Measurements from ENCODE around the gene TCP11X2. TPM values are rescaled to one million over a fixed set of nuclear protein-coding genes. Genes with fewer than 3 reads are reported as not detected.
"Not testable (repeated sequence)": the region's sequence is repeated elsewhere in the genome, so short reads cannot be mapped to it uniquely, and the experiment has no call there.

The TCP11X2 gene
- total RNA-seq (not detected), polyA plus RNA-seq (not detected)

DNA sequence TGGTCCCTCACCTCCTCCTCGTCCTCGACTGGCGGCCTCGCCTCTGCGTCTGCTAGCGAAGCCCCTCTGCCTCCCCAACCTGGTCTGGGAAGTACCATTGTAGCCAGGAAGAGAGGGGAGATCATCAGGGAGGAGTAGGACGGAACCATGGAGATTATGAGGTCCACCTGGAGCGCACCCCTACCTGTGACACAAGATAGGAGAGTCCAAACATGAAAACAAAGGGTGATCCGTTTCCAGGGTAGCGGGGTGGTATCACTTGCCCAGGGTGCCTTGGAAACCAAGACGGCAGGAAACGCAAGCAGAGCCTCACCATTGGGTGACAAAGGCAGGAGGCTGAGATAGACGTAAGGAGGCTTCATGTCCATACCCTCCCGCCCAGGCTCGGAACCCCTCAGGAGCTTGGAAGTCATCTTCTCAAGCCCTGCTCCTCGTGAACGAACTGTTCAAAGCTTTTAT, at the start of gene TCP11X2:
Gene TCP11X2 (minus strand): TSS at position 51 of the 459 bp plus-strand sequence.
- WGBS = 36% methylated on average over 7 of the region's 17 CpGs
- H3K4me1 ChIP-seq (ENCODE audit: insufficient read depth); DNase-seq (ENCODE audit: extremely low spot score); H3K4me3 ChIP-seq (ENCODE audit: low read depth, low read length); H3K36me3 ChIP-seq (ENCODE audit: insufficient read depth); H3K27ac ChIP-seq (ENCODE audit: low read depth): not testable (repeated sequence)

DNA sequence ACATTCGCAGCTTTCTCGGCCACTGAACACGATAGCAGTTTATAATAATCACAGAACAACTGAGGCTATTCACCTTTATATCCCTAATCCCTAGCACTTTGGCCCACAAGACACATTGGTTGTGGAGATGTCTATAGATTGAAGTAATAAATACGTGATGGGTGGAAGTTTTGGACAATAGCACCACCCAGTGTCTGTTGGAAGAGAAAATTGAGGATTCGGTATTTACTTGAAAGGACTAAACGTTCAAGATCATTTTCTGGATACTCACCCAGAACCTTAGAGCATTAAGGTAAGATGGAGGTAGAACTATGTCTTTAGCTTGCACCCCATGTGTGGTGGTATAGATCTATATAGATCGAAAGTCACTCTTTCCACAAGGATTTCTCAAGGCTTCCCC, 45.7 kb upstream of the TCP11X2 start:
- H3K36me3 ChIP-seq (ENCODE audit: insufficient read depth) = no peaks in the 10 kb centered on the region
- WGBS = 37% methylated on average over 7 of the region's 7 CpGs
- no peak overlapping the region for H3K27ac ChIP-seq (ENCODE audit: low read depth)
- no peak overlapping the region for H3K4me3 ChIP-seq (ENCODE audit: low read depth, low read length)
- no peaks in the 10 kb centered on the region for H3K4me1 ChIP-seq (ENCODE audit: insufficient read depth)
- no peak for DNase-seq (ENCODE audit: extremely low spot score)

DNA sequence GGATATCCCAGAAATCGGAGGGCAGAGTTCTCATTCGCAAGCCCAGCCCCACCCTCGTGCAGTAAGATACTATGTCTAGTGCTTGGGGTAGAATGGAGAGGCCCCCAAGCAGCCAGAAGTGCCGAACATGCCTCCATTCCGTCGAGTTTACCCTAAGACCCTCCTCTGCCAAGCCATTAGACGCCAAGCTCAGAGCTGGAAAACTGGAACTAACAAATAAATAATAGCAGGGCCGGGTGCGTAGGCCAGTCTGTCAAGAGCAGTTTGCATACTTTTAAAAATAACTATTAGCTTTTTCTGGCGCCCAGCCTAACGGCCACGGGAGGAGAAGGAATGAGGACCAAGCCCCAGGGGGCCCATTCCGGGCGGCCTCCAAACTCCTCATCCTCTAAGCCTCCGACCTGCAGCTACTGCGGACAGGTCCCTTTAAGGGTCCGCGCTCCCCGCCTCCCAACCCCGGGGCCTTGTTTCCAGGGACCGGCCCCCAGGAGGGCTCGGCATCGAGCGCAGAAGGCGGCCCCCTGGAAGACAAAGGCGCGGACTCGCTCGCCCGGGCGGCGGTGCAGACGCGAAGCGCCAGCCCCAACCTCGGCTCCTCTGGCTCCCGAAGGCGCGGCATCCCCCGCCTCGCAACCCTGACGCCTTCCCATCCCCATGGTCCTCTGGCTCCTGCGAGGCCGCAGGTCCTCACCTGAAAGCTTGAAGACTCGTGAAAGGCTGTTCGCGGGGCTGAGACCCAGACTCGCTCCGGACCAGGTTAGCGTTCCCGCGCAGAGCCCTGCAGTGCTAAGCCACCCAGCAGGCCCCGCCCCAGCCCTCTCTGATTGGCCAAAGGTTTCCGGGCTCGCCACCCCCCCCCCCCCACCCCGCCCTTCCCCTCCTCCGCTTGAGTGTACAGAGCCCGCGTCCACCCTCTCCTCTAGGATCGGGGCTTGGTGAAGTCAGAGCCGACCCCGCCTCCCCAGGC, 44.6 kb upstream of the TCP11X2 start, which contains the start of gene TMSB15A:
Gene TMSB15A (minus strand): TSS at position 765 of the 967 bp plus-strand sequence.
- Histone ChIP-seq H3K4me3 (ENCODE audit: low read depth, low read length) (peak within 1 kb of the TSS; percentile 30), H3K4me1 (ENCODE audit: insufficient read depth) (no peaks in the 10 kb centered on the region), H3K27ac (ENCODE audit: low read depth) (no peak within 1 kb of the TSS), H3K36me3 (ENCODE audit: insufficient read depth) (no peaks in the 10 kb centered on the region)
- peak; percentile 42 for DNase-seq (ENCODE audit: extremely low spot score)
- WGBS = under 1% methylated on average over 61 of the region's 62 CpGs

DNA sequence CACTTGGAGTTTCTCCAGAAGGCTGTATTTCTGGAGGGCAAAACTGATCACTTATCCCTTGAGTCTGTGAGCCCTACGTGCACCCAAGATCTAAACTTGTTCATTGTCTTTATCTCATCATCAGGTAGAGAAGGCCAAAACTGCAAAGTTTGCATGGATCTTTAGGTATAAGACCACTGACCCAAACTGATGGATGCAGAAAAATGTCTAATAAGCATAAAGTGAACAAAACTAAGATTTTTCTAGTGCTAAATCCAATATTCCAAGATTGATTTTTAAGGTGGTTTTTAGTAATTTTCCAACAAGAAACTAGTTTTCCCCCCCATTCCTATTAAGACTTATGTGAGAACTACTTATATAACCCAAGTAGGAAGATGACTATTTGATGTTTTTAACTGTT, 42.9 kb upstream of the TCP11X2 start:
- no peak for DNase-seq (ENCODE audit: extremely low spot score)
- Histone ChIP-seq H3K4me3 (ENCODE audit: low read depth, low read length) (no peak overlapping the region), H3K36me3 (ENCODE audit: insufficient read depth) (no peaks in the 10 kb centered on the region), H3K4me1 (ENCODE audit: insufficient read depth) (no peaks in the 10 kb centered on the region), H3K27ac (ENCODE audit: low read depth) (no peak overlapping the region)
- WGBS = 100% methylated on average over 1 of the region's 1 CpG

DNA sequence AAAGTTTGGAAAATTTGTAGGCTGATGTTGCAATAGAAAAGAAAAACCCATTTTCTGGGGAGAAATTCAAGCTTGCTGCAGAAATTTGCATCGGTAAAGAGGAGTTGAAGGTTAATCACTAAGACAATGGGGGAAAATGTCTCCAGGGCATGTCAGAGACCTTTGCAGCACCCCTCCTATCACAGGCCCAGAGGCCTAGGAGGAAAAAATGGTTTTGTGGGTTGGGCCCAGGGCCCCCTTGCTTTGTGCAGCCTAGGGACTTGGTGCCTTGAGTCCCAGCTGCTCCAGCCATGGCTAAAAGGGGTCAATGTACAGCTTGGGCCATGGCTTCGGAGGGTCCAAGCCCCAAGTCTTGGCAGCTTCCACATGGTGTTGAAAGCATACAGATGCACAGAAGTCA, 27.1 kb upstream of the TCP11X2 start:
- Histone ChIP-seq H3K36me3 (ENCODE audit: insufficient read depth) (no peaks in the 10 kb centered on the region), H3K27ac (ENCODE audit: low read depth) (no peak overlapping the region), H3K4me1 (ENCODE audit: insufficient read depth) (no peaks in the 10 kb centered on the region), H3K4me3 (ENCODE audit: low read depth, low read length) (no peak overlapping the region)
- 93% methylated on average over 2 of the region's 2 CpGs for WGBS
- no peak for DNase-seq (ENCODE audit: extremely low spot score)

DNA sequence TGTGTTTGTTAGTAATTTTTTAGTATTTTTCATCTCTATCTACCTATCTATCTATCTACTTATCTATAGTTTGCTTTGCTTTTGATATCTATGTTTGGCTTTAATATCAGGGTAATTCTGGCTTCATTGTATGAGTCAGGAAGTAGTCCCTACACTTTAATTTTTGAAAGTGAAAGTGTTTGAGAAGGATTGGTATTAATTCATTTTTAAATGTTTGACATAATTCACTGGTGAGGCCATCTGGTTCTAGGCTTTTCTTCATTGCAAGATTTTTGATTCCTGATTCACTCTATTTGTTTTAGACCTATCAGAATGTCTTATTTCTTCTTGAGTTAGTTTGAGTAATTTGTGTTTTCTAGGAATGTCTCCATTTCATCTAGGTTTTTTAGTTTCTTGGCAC, 20.2 kb upstream of the TCP11X2 start:
- H3K27ac ChIP-seq (ENCODE audit: low read depth) = no peak overlapping the region
- H3K4me1 ChIP-seq (ENCODE audit: insufficient read depth) = no peaks in the 10 kb centered on the region
- no peak for DNase-seq (ENCODE audit: extremely low spot score)
- H3K36me3 ChIP-seq (ENCODE audit: insufficient read depth) = no peaks in the 10 kb centered on the region
- H3K4me3 ChIP-seq (ENCODE audit: low read depth, low read length) = no peak overlapping the region

DNA sequence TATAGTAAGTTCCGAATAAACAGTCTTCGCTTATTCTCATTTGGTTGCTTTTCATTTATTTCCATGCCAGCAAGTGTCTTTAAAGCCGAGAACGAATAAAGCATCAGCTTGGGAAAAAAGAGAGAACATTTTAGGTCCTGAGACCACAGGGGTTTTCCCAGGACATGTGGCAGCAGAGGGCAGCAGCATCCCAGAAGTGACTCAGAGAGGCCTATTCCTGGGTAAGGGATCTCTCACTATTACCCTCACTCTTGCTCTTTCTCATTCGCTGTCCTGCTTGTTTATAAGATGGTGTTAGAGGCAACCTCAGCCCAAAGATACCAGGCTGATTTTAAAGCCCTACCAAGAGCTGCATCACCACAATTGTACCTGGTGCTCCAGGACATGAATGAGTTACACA, 7.2 kb upstream of the TCP11X2 start:
- not testable (repeated sequence) for H3K36me3 ChIP-seq (ENCODE audit: insufficient read depth); H3K27ac ChIP-seq (ENCODE audit: low read depth); DNase-seq (ENCODE audit: extremely low spot score); H3K4me3 ChIP-seq (ENCODE audit: low read depth, low read length); H3K4me1 ChIP-seq (ENCODE audit: insufficient read depth)
- WGBS = 9% methylated on average over 2 of the region's 5 CpGs

DNA sequence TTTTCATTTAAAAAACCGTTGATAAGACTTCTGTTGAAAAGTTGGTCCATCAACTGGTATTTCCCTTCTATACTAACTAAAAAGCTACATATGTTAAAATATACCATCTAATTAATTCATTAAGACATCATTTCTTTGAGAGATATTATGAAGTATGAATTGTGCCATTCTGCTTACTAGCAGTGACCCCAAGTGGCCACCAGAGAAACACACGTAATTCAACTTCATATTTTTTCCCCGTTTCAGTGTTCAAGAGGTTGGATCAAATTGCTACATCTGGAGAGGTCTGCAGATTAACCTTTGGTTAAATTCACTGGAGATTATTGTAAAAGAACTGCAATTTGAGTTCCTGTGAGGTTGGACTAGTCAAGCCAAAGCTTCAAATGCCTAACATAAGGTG, 1.4 kb downstream of the TCP11X2 start:
- no CpG with 5 or more reads among the region's 3 CpGs for WGBS
- not testable (repeated sequence) for H3K4me3 ChIP-seq (ENCODE audit: low read depth, low read length); H3K27ac ChIP-seq (ENCODE audit: low read depth); DNase-seq (ENCODE audit: extremely low spot score); H3K4me1 ChIP-seq (ENCODE audit: insufficient read depth); H3K36me3 ChIP-seq (ENCODE audit: insufficient read depth)

DNA sequence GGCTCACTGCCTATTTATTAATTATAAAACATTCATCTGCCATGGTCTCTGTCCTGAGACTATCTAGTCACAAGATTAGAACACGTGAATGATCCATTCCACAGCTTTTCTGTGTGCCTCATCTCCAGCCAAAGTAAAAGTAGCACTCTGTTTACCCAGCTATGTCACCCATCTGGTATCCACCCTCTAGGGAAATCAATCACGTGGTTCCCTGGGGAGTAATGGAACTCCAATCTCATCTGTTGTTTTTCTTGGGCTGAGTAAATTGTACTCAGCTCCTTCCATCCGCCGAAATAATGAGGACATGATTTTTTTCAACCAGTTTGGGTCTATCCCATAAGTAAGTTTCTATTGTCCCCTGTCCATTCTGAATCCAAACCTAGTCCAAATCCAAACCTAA, 13.0 kb downstream of the TCP11X2 start:
- H3K4me3 ChIP-seq (ENCODE audit: low read depth, low read length); H3K36me3 ChIP-seq (ENCODE audit: insufficient read depth): not testable (repeated sequence)
- no CpG with 5 or more reads among the region's 4 CpGs for WGBS

DNA sequence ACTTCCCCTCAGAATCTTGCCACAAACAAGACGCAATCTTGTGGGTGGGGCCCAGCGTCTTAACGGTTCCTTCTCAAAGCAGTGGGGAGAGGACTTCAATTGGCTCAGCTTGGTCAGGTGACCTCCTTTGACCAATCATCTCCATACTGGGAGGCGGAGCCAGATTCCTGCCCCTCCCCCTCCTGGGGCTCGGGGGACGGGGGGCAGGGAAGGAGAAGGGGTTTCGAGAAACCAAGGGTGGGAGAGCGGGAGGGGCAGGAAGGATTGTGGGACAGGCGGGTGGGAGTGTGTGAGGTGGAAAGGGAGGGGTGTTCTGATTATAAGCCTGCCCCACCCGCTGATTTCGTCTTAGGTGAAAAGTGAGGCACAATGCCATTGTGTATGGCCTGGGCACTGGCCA, 31.7 kb downstream of the TCP11X2 start, which contains the start of gene NXF2B:
Gene NXF2B (minus strand): TSS at position 101 of the 400 bp plus-strand sequence. CDS start 59,972 bp downstream, outside the sequence.
- not testable (repeated sequence) for H3K4me3 ChIP-seq (ENCODE audit: low read depth, low read length); DNase-seq (ENCODE audit: extremely low spot score); H3K4me1 ChIP-seq (ENCODE audit: insufficient read depth); H3K27ac ChIP-seq (ENCODE audit: low read depth); H3K36me3 ChIP-seq (ENCODE audit: insufficient read depth)
- no CpG with 5 or more reads among the region's 11 CpGs for WGBS

More for the DNA sequence above, 13.0 kb downstream of the TCP11X2 start:
- not testable (repeated sequence) for H3K4me1 ChIP-seq (ENCODE audit: insufficient read depth); H3K27ac ChIP-seq (ENCODE audit: low read depth); DNase-seq (ENCODE audit: extremely low spot score)

DNA sequence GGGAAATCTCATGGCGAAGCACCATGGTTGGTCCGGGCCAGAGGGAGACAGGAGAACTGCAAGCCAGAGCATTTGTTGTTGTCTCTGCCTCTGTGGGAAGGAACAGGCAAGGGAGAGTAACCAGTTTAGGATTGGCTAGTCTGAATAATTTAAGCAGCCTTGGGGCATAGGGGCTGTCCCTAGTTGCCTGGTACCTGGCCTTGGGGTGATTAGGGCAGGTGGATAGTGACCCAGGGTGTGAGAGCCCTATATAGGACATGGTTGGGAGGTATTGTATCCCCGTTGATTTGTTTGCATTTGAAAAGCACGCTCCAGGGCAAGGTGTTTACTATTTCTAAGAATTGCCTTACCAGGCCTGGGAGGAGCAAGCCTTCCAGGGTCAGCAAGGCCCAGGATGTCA, 57.1 kb downstream of the TCP11X2 start:
- not testable (repeated sequence) for DNase-seq (ENCODE audit: extremely low spot score); H3K4me3 ChIP-seq (ENCODE audit: low read depth, low read length)
- no CpG with 5 or more reads among the region's 4 CpGs for WGBS

More for the DNA sequence above, 57.1 kb downstream of the TCP11X2 start:
- H3K36me3 ChIP-seq (ENCODE audit: insufficient read depth); H3K27ac ChIP-seq (ENCODE audit: low read depth); H3K4me1 ChIP-seq (ENCODE audit: insufficient read depth): not testable (repeated sequence)
